Thoracic aorta (tissue), 2 donors: ENCODE measurements around the gene KIF6. TPM values are rescaled to one million over a fixed set of nuclear protein-coding genes. Genes with fewer than 3 reads are reported as not detected.

Source experiments
- ATAC-seq: fragments of 150-250 bp; one replicate; pipeline ENCODE4 v1.8.0; 2017; ENCODE audit warnings: low read depth; ENCODE audit not compliant: insufficient number of reproducible peaks, low FRiP score
- DNase-seq: peaks from one replicate; pipeline ENCODE4 v3.0.0-alpha.2; 2020; ENCODE audit warnings: low spot score
- H3K27ac ChIP-seq, 2 donors: fragments of 200-600 bp; sonication (generic); 1 replicate in 1 of 2; 2 replicates in 1 of 2; pipeline ENCODE4 v1.5.1; 2016; ENCODE audit warnings: mild to moderate bottlenecking in 2 of 2, moderate library complexity in 2 of 2
- H3K27me3 ChIP-seq: fragments of 200-600 bp; sonication (generic); replicated peaks from 2 replicates; pipeline ENCODE4 v1.6.0; 2016; ENCODE audit warnings: mild to moderate bottlenecking; ENCODE audit not compliant: insufficient read depth
- H3K36me3 ChIP-seq: fragments of 200-600 bp; sonication (generic); one replicate; pipeline ENCODE4 v1.5.1; 2016
- H3K4me1 ChIP-seq, 2 donors: fragments of 200-600 bp; sonication (generic); 1 replicate in 1 of 2; 2 replicates in 1 of 2; pipeline versions ENCODE4 v1.5.1 to v1.6.0; 2016; ENCODE audit warnings: low read depth in 2 of 2, mild to moderate bottlenecking in 1 of 2; ENCODE audit not compliant: control insufficient read depth in 1 of 2
- H3K4me3 ChIP-seq: fragments of 200-600 bp; sonication (generic); 2 replicates; pipeline ENCODE4 v1.5.1; 2016; ENCODE audit warnings: mild to moderate bottlenecking
- H3K9me3 ChIP-seq: fragments of 200-600 bp; sonication (generic); 2 replicates; pipeline ENCODE4 v1.5.1; 2016
- CTCF ChIP-seq: fragments of 200-600 bp; sonication (generic); IDR thresholded peaks from one replicate; pipeline ENCODE4 v1.5.1; 2019; ENCODE audit warnings: antibody characterized with exemption
- total RNA-seq, 2 donors: library from RNA; depleted of rRNA; stranded (reverse); fragments of >200 nt; gene quantifications; one replicate each; pipeline versions ENCODE4 v1.1.0 to v1.2.3, GENCODE V29; 2016

Gene KIF6
- total RNA-seq, 2 donors from 2014 or later, result not detected

GRCh38 chr6:39409889-39410288 is 315.3 kb downstream of the KIF6 start:
- no peaks in the 10 kb centered on the region for H3K4me1 ChIP-seq
- no peaks in the 10 kb centered on the region for H3K36me3 ChIP-seq
- H3K4me3 ChIP-seq, result no peak overlapping the region
- TF ChIP-seq CTCF, result no peak
- ATAC-seq (no peak), DNase-seq (no peak)
- no peak overlapping the region for H3K27ac ChIP-seq
- no peaks in the 10 kb centered on the region for H3K27me3 ChIP-seq
- H3K9me3 ChIP-seq, result no peaks in the 10 kb centered on the region

- no peak for TF ChIP-seq CTCF
- Histone ChIP-seq H3K27me3 (no peaks in the 10 kb centered on the region), H3K9me3 (no peaks in the 10 kb centered on the region), H3K36me3 (no peaks in the 10 kb centered on the region), H3K4me1 (no peaks in the 10 kb centered on the region), H3K4me3 (no peak overlapping the region), H3K27ac (no peak overlapping the region)
- DNase-seq (no peak), ATAC-seq (no peak)
These were observed 317.7 kb downstream of the KIF6 start for GRCh38 chr6:39407446-39407993.

GRCh38 chr6:39404312-39404711 is 320.9 kb downstream of the KIF6 start:
- no peak overlapping the region for H3K4me3 ChIP-seq
- TF ChIP-seq CTCF, result no peak
- no peaks in the 10 kb centered on the region for H3K9me3 ChIP-seq
- H3K27me3 ChIP-seq, result no peaks in the 10 kb centered on the region
- ATAC-seq, result no peak
- no peak for DNase-seq
- H3K4me1 ChIP-seq, result no peaks in the 10 kb centered on the region
- no peak overlapping the region for H3K27ac ChIP-seq
- no peaks in the 10 kb centered on the region for H3K36me3 ChIP-seq

GRCh38 chr6:39403304-39403703 is 321.9 kb downstream of the KIF6 start:
- no peak for ATAC-seq
- Histone ChIP-seq H3K27me3 (no peaks in the 10 kb centered on the region), H3K4me3 (no peak overlapping the region), H3K27ac (no peak overlapping the region), H3K9me3 (no peaks in the 10 kb centered on the region), H3K4me1 (no peaks in the 10 kb centered on the region), H3K36me3 (no peaks in the 10 kb centered on the region)
- no peak for TF ChIP-seq CTCF
- DNase-seq, result no peak

- Histone ChIP-seq H3K4me3 (no peak overlapping the region), H3K36me3 (no peaks in the 10 kb centered on the region), H3K27ac (no peak overlapping the region), H3K4me1 (no peaks in the 10 kb centered on the region), H3K9me3 (no peaks in the 10 kb centered on the region), H3K27me3 (no peaks in the 10 kb centered on the region)
- no peak for TF ChIP-seq CTCF
- ATAC-seq (no peak), DNase-seq (no peak)
These were observed 322.9 kb downstream of the KIF6 start for GRCh38 chr6:39402239-39402751.
